Measurements from ENCODE around the gene SREBF2. TPM values are rescaled to one million over a fixed set of nuclear protein-coding genes. Genes with fewer than 3 reads are reported as not detected.

The SREBF2 gene
- total and polyA plus RNA-seq, 2 of the 8 experiments (the other 6 are each of a cell fraction or from before 2014, with no cell fraction given), result 125 to 144 TPM

DNA sequence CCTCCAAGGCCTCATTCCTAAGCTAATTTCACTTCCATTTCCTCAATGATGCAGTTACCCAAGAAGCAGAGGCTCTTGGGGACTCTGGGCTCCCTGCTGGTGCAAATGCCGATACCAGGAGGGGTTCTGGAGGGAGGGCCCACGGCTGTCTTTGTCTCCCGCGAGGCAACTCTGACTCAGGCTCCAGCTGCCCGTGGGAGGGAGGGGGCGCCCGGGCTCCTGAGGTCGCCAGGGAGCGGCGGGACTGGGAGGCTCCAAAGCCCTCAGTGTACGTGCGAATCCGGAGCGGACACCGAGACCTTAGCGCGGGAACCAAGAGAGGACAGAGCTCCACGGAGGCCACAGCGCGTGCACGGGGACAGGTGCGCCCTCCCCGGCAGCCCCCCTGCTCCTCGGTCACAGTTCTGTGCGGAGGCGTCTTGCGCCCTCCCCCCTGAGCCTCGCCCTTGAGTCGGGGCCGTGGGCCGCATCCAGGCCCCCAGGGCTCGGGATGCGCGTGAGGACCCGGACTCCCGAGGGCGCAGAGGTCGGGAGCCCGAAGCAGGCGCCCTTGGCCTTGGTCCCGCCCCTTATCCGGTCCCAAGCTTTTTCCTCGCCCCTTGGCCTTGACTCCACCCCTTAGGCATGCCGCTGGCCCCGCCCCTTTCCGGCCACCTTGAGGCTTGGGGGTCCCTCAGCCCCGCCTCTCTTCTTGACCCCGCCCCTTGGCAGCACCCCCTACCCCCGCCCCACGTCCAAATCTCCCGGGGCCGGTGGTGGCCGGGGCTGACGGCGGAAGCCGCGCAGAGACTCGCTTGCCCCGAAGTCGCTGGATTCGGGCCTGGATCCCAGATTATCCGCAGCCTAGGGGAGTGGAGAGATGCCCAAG, 86.7 kb downstream of the SREBF2 start (continued):
- TF ChIP-seq, protein P1, sequence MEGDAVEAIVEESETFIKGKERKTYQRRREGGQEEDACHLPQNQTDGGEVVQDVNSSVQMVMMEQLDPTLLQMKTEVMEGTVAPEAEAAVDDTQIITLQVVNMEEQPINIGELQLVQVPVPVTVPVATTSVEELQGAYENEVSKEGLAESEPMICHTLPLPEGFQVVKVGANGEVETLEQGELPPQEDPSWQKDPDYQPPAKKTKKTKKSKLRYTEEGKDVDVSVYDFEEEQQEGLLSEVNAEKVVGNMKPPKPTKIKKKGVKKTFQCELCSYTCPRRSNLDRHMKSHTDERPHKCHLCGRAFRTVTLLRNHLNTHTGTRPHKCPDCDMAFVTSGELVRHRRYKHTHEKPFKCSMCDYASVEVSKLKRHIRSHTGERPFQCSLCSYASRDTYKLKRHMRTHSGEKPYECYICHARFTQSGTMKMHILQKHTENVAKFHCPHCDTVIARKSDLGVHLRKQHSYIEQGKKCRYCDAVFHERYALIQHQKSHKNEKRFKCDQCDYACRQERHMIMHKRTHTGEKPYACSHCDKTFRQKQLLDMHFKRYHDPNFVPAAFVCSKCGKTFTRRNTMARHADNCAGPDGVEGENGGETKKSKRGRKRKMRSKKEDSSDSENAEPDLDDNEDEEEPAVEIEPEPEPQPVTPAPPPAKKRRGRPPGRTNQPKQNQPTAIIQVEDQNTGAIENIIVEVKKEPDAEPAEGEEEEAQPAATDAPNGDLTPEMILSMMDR (IDR thresholded peaks at IDR 0.05; ENCODE audit: control extremely low read depth in 1 of 3, insufficient read depth in 1 of 3, low read depth in 1 of 3, low read length in 3 of 3), result no peak
- no peak for TF ChIP-seq BRCA1 (IDR thresholded peaks at IDR 0.05; ENCODE audit: low read depth, low read length)
- no peak for TF ChIP-seq KDM5A (IDR thresholded peaks at IDR 0.05; ENCODE audit: low read length)
- TF ChIP-seq HDAC2 (IDR thresholded peaks at IDR 0.05; ENCODE audit: borderline replicate concordance in 1 of 2, low read depth in 2 of 2, low read length in 2 of 2), result no peak; a peak in 1 of 4 replicates
- TF ChIP-seq, protein P2, sequence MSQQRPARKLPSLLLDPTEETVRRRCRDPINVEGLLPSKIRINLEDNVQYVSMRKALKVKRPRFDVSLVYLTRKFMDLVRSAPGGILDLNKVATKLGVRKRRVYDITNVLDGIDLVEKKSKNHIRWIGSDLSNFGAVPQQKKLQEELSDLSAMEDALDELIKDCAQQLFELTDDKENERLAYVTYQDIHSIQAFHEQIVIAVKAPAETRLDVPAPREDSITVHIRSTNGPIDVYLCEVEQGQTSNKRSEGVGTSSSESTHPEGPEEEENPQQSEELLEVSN (IDR thresholded peaks at IDR 0.05), result peak; percentile 76; the same call in 1 of the 2 replicates
- TF ChIP-seq TBP (IDR thresholded peaks at IDR 0.05; ENCODE audit: low read depth, low read length), result no peak
- TF ChIP-seq SP1 (IDR thresholded peaks at IDR 0.05; ENCODE audit: low read depth, low read length), result 0 out of 2 replicates have a peak, but pooled peaks have one; percentile 20
- TF ChIP-seq CREB1 (IDR thresholded peaks at IDR 0.05), result no peak
- TF ChIP-seq, protein P3, sequence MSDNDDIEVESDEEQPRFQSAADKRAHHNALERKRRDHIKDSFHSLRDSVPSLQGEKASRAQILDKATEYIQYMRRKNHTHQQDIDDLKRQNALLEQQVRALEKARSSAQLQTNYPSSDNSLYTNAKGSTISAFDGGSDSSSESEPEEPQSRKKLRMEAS (IDR thresholded peaks at IDR 0.05), result peak; percentile 44; the same call in 1 of the 2 replicates
- no peak for TF ChIP-seq CEBPB (IDR thresholded peaks at IDR 0.05; ENCODE audit: low read depth, low read length)
- TF ChIP-seq SUZ12 (IDR thresholded peaks at IDR 0.05; ENCODE audit: low read length), result peak; percentile 30; the same call in 1 of the 2 replicates
- TF ChIP-seq, protein P4, sequence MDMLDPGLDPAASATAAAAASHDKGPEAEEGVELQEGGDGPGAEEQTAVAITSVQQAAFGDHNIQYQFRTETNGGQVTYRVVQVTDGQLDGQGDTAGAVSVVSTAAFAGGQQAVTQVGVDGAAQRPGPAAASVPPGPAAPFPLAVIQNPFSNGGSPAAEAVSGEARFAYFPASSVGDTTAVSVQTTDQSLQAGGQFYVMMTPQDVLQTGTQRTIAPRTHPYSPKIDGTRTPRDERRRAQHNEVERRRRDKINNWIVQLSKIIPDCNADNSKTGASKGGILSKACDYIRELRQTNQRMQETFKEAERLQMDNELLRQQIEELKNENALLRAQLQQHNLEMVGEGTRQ (IDR thresholded peaks at IDR 0.05; ENCODE audit: low read length), result no peak
- TF ChIP-seq SP2 (IDR thresholded peaks at IDR 0.05; ENCODE audit: low read length), result no peak
- TF ChIP-seq PHF8 (conservative IDR thresholded peaks at IDR 0.05; ENCODE audit: low read depth, low read length), result no peak; the same call in 1 of the 2 replicates
- peak; percentile 76 for TF ChIP-seq KDM4A (IDR thresholded peaks at IDR 0.05; ENCODE audit: low read depth, low read length, severe bottlenecking)
- no peak for TF ChIP-seq KDM1A (IDR thresholded peaks at IDR 0.05; ENCODE audit: borderline replicate concordance, low read length)
- TF ChIP-seq POLR2A (IDR thresholded peaks at IDR 0.05; ENCODE audit: control extremely low read depth in 1 of 2, low read depth in 2 of 2, low read length in 2 of 2), result peak in 1 of 2 experiments; percentile 36; a peak in 1 of 3 replicates

All from H1 (cell line).